GM19351 (cell line): ENCODE data around the gene DSTYK.

Experiments used
- ATAC-seq: cut with Tn5 transposase; IDR thresholded peaks from one replicate; pipeline ENCODE4 v1.9.1; 2021; ENCODE audit warnings: mild to moderate bottlenecking, moderate library complexity; ENCODE audit not compliant: unreplicated experiment

Gene DSTYK

GRCh38 chr1:205133287-205133686 is 78.2 kb downstream of the DSTYK start:
- ATAC-seq, result no peak

GRCh38 chr1:205129447-205130029 is 82.0 kb downstream of the DSTYK start:
- ATAC-seq, result no peak

GRCh38 chr1:205128050-205128449 is 83.5 kb downstream of the DSTYK start:
- ATAC-seq, result no peak

- no peak for ATAC-seq
Observed at GRCh38 chr1:205127646-205128045, 83.9 kb downstream of the DSTYK start.

- ATAC-seq, result no peak
Observed at GRCh38 chr1:205124726-205125125, 86.8 kb downstream of the DSTYK start.

GRCh38 chr1:205122489-205122882 is 89.0 kb downstream of the DSTYK start:
- no peak for ATAC-seq

GRCh38 chr1:205121660-205122488 is 89.6 kb downstream of the DSTYK start, which contains the start of gene RBBP5:
Gene RBBP5 (minus strand): TSS chr1:205121978. CDS start chr1:205121873, 105 bp downstream.
- ATAC-seq, result peak; percentile 96

- no peak for ATAC-seq
Observed at GRCh38 chr1:205118752-205119151, 92.8 kb downstream of the DSTYK start.

- ATAC-seq, result no peak
Observed at GRCh38 chr1:205111354-205111753, 100.1 kb downstream of the DSTYK start.

GRCh38 chr1:205109711-205110110 is 101.8 kb downstream of the DSTYK start:
- ATAC-seq, result no peak

GRCh38 chr1:205109269-205109668 is 102.2 kb downstream of the DSTYK start:
- ATAC-seq, result no peak

GRCh38 chr1:205108464-205108863 is 103.0 kb downstream of the DSTYK start:
- no peak for ATAC-seq

- ATAC-seq, result no peak
Observed at GRCh38 chr1:205107327-205107726, 104.2 kb downstream of the DSTYK start.

- ATAC-seq, result no peak
Observed at GRCh38 chr1:205102404-205102803, 109.1 kb downstream of the DSTYK start.

- ATAC-seq, result no peak
Observed at GRCh38 chr1:205098242-205098641, 113.3 kb downstream of the DSTYK start.

- no peak for ATAC-seq
Observed at GRCh38 chr1:205095422-205095821, 116.1 kb downstream of the DSTYK start.
